GM12878 (cell line): Measurements from ENCODE around the gene MRPS5. TPM values are rescaled to one million over a fixed set of nuclear protein-coding genes. Genes with fewer than 3 reads are reported as not detected.

Experiments
- ATAC-seq: fragments of 200-7000 bp; cut with Tn5 transposase; 3 replicates; pipeline ENCODE4 v1.9.1; 2020; ENCODE audit warnings: mild to moderate bottlenecking, moderate library complexity
- BruUV-seq: library from RNA; stranded (reverse); fragments of 400-500 nt; replicated peaks from 2 replicates; lab custom pipeline; 2021; lab: Mats Ljungman, UMichigan
- CTCF ChIA-PET: fragments of 300-600 bp; sonication (Branson Sonifier 250); formaldehyde crosslinking; extraction: SDS; loops from one replicate; lab custom pipeline; 2021; ENCODE audit warnings: inconsistent platforms; lab: Yijun Ruan, JAX
- POLR2A ChIA-PET: fragments of 350-600 bp; formaldehyde crosslinking; extraction: SDS; loops from one replicate; lab custom pipeline; 2021; ENCODE audit warnings: inconsistent platforms; lab: Charles Lee
- RAD21 ChIA-PET: fragments of 300-600 bp; sonication (Branson Sonifier 250); formaldehyde crosslinking; loops from one replicate; lab custom pipeline; 2023; ENCODE audit warnings: antibody characterized with exemption; ENCODE audit not compliant: unreplicated experiment; lab: Charles Lee
- SMC1A ChIA-PET: fragments of 300-600 bp; sonication (Branson Sonifier 250); formaldehyde crosslinking; loops from one replicate; lab custom pipeline; 2023; ENCODE audit not compliant: unreplicated experiment, uncharacterized antibody; lab: Charles Lee
- DNase-seq: peaks from one replicate; pipeline ENCODE4 v3.0.0-alpha.2; 2011; ENCODE audit warnings: low read depth, low spot score
- FAIRE-seq: peaks from 3 replicates; lab custom pipeline; 2011; peaks lifted over from hg19 to GRCh38; lab: Jason Lieb, UNC
- H2AFZ ChIP-seq: 2 replicates; pipeline ENCODE4 v1.6.0; 2011; ENCODE audit warnings: low read depth, low read length, control low read depth; ENCODE audit not compliant: control insufficient read depth
- H3K27ac ChIP-seq: 2 replicates; pipeline ENCODE4 v1.5.1; 2011; ENCODE audit warnings: control low read depth; ENCODE audit not compliant: control insufficient read depth, insufficient read depth
- H3K27me3 ChIP-seq, 2 experiments: replicated peaks in 1 of 2; 2 replicates each; pipeline versions ENCODE4 v1.6.0 to v1.6.1; 2011; ENCODE audit warnings: low read length in 1 of 2; ENCODE audit not compliant: control insufficient read depth in 2 of 2, insufficient read depth in 2 of 2
- H3K36me3 ChIP-seq, 2 experiments: 2 replicates each; pipeline ENCODE4 v1.5.1; 2011; ENCODE audit warnings: low read length in 1 of 2; ENCODE audit not compliant: control insufficient read depth in 2 of 2, insufficient read depth in 2 of 2
- H3K4me1 ChIP-seq: 2 replicates; pipeline ENCODE4 v1.6.1; 2011; ENCODE audit warnings: mild to moderate bottlenecking, low read length, moderate library complexity, mixed read lengths; ENCODE audit not compliant: control insufficient read depth, insufficient read depth
- H3K4me2 ChIP-seq: 2 replicates; pipeline ENCODE4 v1.6.0; 2011; ENCODE audit warnings: control low read depth; ENCODE audit not compliant: control insufficient read depth, insufficient read depth
- H3K4me3 ChIP-seq: fragments of 200-600 bp; sonication (generic); 2 replicates; pipeline ENCODE4 v1.5.1; 2016
- H3K79me2 ChIP-seq: 2 replicates; pipeline ENCODE4 v1.6.0; 2011; ENCODE audit warnings: low read length; ENCODE audit not compliant: control insufficient read depth, insufficient read depth
- H3K9ac ChIP-seq: 2 replicates; pipeline ENCODE4 v1.8.0; 2011; ENCODE audit warnings: low read length, control low read depth, mixed read lengths; ENCODE audit not compliant: control insufficient read depth, insufficient read depth
- H3K9me3 ChIP-seq: replicated peaks from 3 replicates; pipeline ENCODE4 v1.5.1; 2011; ENCODE audit warnings: mild to moderate bottlenecking, low read length; ENCODE audit not compliant: control insufficient read depth, insufficient read depth
- H4K20me1 ChIP-seq: 2 replicates; pipeline ENCODE4 v1.6.0; 2011; ENCODE audit not compliant: control insufficient read depth, insufficient read depth
- ASH2L ChIP-seq: fragments of 300-600, 200-600 bp; sonication (generic); IDR thresholded peaks from 2 replicates; pipeline ENCODE4 v1.6.1; 2017; ENCODE audit warnings: low read depth, mild to moderate bottlenecking, borderline replicate concordance
- BCL3 ChIP-seq: IDR thresholded peaks from 2 replicates; pipeline ENCODE4 v1.6.1; 2011; ENCODE audit warnings: borderline replicate concordance, low read depth, mild to moderate bottlenecking, moderate library complexity, low read length; ENCODE audit not compliant: insufficient read depth, poor library complexity, severe bottlenecking
- CBX3 ChIP-seq: fragments of 200-600 bp; sonication (generic); IDR thresholded peaks from 2 replicates; pipeline ENCODE4 v1.6.1; 2016; ENCODE audit warnings: low read depth, borderline replicate concordance
- HDAC2 ChIP-seq: fragments of 200-600 bp; sonication (generic); IDR thresholded peaks from 2 replicates; pipeline ENCODE4 v1.6.1; 2017
- NFIC ChIP-seq: IDR thresholded peaks from 2 replicates; pipeline ENCODE4 v1.6.1; 2012; ENCODE audit warnings: low read depth, mild to moderate bottlenecking, inconsistent platforms, low read length, moderate library complexity
- NKRF ChIP-seq: fragments of 450-650 bp; conservative IDR thresholded peaks from 2 replicates; pipeline ENCODE4 v1.6.1; 2017; ENCODE audit warnings: mild to moderate bottlenecking, moderate library complexity
- POU2F2 ChIP-seq: IDR thresholded peaks from 3 replicates; pipeline ENCODE4 v1.6.1; 2011; ENCODE audit warnings: low read depth, mild to moderate bottlenecking, low read length, borderline replicate concordance
- USF1 ChIP-seq: IDR thresholded peaks from 2 replicates; pipeline ENCODE4 v1.6.1; 2011; ENCODE audit warnings: borderline replicate concordance, low read depth, mild to moderate bottlenecking, moderate library complexity, mixed read lengths, low read length; ENCODE audit not compliant: insufficient read depth; ENCODE audit errors: extremely low read length
- ZNF24 ChIP-seq: fragments of 450-650 bp; IDR thresholded peaks from 2 replicates; pipeline ENCODE4 v1.6.1; 2017; ENCODE audit warnings: antibody characterized with exemption, mild to moderate bottlenecking
- WGBS: methylation state at CpG from one replicate; pipeline ENCODE4 v1.1.6; 2016; ENCODE audit warnings: low lambda C conversion rate; ENCODE audit not compliant: insufficient replicate concordance, insufficient coverage; ENCODE audit errors: missing lambda C conversion rate; 5-methylcytosine and 5-hydroxymethylcytosine counted together
- in situ Hi-C: fragments of 300-500 bp; cut with MboI; formaldehyde crosslinking; loops from 9 replicates; pipeline ENCODE4 v1.14.3; 2018; ENCODE audit warnings: mixed read lengths
- intact Hi-C: fragments of 100-400 bp; cut with micrococcal nuclease; formaldehyde crosslinking; loops from one replicate; pipeline ENCODE4 v1.14.2; 2022; ENCODE audit not compliant: unreplicated experiment
- polyA plus RNA-seq, 11 experiments: library from polyadenylated mRNA; depleted of rRNA in 4 of 11; unstranded in 6 of 11; stranded (reverse) in 5 of 11; fragments of >200 nt; fragmentation: Nextera tagmentation in 4 of 11; fragmentation: Illumina TruSeq in 1 of 11; extraction: Ambion mirVana in 4 of 11; extraction: Trizol in 1 of 11; gene quantifications; 1 replicate in 1 of 11; 2 replicates in 10 of 11; pipeline versions ENCODE4 v1.2.1 to v1.2.3, GENCODE V29; 2011 to 2016; ENCODE audit warnings: inconsistent platforms in 2 of 11, missing spikeins in 2 of 11, low read depth in 1 of 11
- total RNA-seq, 4 experiments: library from RNA; depleted of rRNA in 3 of 4; stranded (reverse); fragments of >200 nt in 3 of 4; fragmentation: Illumina TruSeq in 1 of 4; extraction: Trizol in 1 of 4; gene quantifications; 2 replicates each; pipeline versions ENCODE4 v1.2.1 to v1.2.3, GENCODE V29; 2013 to 2021

MRPS5 gene
- total and polyA plus RNA-seq, 10 of the 15 experiments (the other 5 are each of a cell fraction or from before 2014, with no cell fraction given), result 54.8 to 93.0 (median 76.3) TPM

GRCh38 chr2:95037384-95037839 lies 84.2 kb downstream of the MRPS5 start (continued):
- TF ChIP-seq ASH2L (peak; percentile 96; the same call in 1 of the 2 replicates), NKRF (no peak), POU2F2 (no peak; the same call in 2 of the 3 replicates), ZNF24 (peak; percentile 56; the same call in 1 of the 2 replicates), CBX3 (no peak), HDAC2 (no peak)

GRCh38 chr2:95036596-95037383 lies 84.8 kb downstream of the MRPS5 start:
- peak; percentile 71; the same call in 1 of the 2 replicates for TF ChIP-seq ZNF24
- peak; percentile 65 for TF ChIP-seq BCL3
- 0 out of 2 replicates have a peak, but pooled peaks have one; percentile 36 for TF ChIP-seq NFIC
- TF ChIP-seq USF1, result no peak
- Histone ChIP-seq H3K79me2 (no peaks in the 10 kb centered on the region), H3K9me3 (no peaks in the 10 kb centered on the region), H3K36me3 (no peaks in the 10 kb centered on the region), H3K4me2 (no peak overlapping the region), H3K27ac (no peak overlapping the region), H4K20me1 (no peaks in the 10 kb centered on the region), H3K4me1 (peaks cover 16% of the 10 kb centered on the region), H2AFZ (no peak overlapping the region), H3K4me3 (no peak overlapping the region), H3K27me3 (no peaks in the 10 kb centered on the region), H3K9ac (no peak overlapping the region)
- POLR2A ChIA-PET, result no interaction called here
- ATAC-seq (no peak), DNase-seq (no peak), FAIRE-seq (no peak)
- CTCF ChIA-PET, result no interaction called here
- intact Hi-C loops (no loop called here), in situ Hi-C loops (no loop called here)
- no TSS peak for BruUV-seq
- WGBS, result 66% methylated on average over 3 of the region's 3 CpGs
- SMC1A ChIA-PET, result no interaction called here
- RAD21 ChIA-PET, result no interaction called here
